Progenitor cell of endocrine pancreas (in vitro differentiated cells): ENCODE data around the gene TSC22D2. TPM values are rescaled to one million over a fixed set of nuclear protein-coding genes. Genes with fewer than 3 reads are reported as not detected.

Experiments used
- DNase-seq: peaks from one replicate; pipeline ENCODE4 v3.0.0; 2021; ENCODE audit warnings: low spot score; ENCODE audit not compliant: unreplicated experiment
- H3K27ac Mint-ChIP-seq: 2 replicates; pipeline ENCODE4 v1.8.0; 2021; ENCODE audit warnings: mild to moderate bottlenecking, moderate library complexity, mixed read lengths
- H3K27me3 Mint-ChIP-seq: 2 replicates; pipeline ENCODE4 v1.8.0; 2021; ENCODE audit warnings: mixed read lengths
- H3K36me3 Mint-ChIP-seq: 2 replicates; pipeline ENCODE4 v1.8.0; 2022; ENCODE audit warnings: mixed read lengths; ENCODE audit not compliant: insufficient read depth
- H3K4me1 Mint-ChIP-seq: 2 replicates; pipeline ENCODE4 v1.8.0; 2021; ENCODE audit warnings: low read depth, mixed read lengths
- H3K4me3 Mint-ChIP-seq: 2 replicates; pipeline ENCODE4 v1.8.0; 2021; ENCODE audit warnings: low read depth, mild to moderate bottlenecking, moderate library complexity, mixed read lengths
- H3K9me3 Mint-ChIP-seq: 2 replicates; pipeline ENCODE4 v1.8.0; 2021; ENCODE audit warnings: low read depth, mixed read lengths
- CTCF ChIP-seq: fragments of 200-600 bp; sonication (generic); IDR thresholded peaks from one replicate; pipeline ENCODE4 v1.5.0; 2021; ENCODE audit warnings: antibody characterized with exemption, mild to moderate bottlenecking; ENCODE audit not compliant: unreplicated experiment
- total RNA-seq: library from RNA; stranded (reverse); gene quantifications from 2 replicates; pipeline ENCODE4 v1.2.1, GENCODE V29; 2021

The TSC22D2 gene
- total RNA-seq, 1 donor from 2014 or later: 31.9 TPM

GRCh38 chr3:150421256-150421655, 13.2 kb downstream of the TSC22D2 start:
- H3K4me1 Mint-ChIP-seq: peaks cover 27% of the 10 kb centered on the region
- no peak for TF ChIP-seq CTCF
- H3K9me3 Mint-ChIP-seq: no peaks in the 10 kb centered on the region

GRCh38 chr3:150421799-150422548, 13.9 kb downstream of the TSC22D2 start:
- H3K27me3 Mint-ChIP-seq: no peaks in the 10 kb centered on the region
- peak overlapping the region; percentile 75 for H3K27ac Mint-ChIP-seq
- no peaks in the 10 kb centered on the region for H3K9me3 Mint-ChIP-seq
- H3K4me3 Mint-ChIP-seq: no peak overlapping the region
- no peak for TF ChIP-seq CTCF
- H3K4me1 Mint-ChIP-seq: peaks cover 30% of the 10 kb centered on the region
- DNase-seq: no peak
- no peaks in the 10 kb centered on the region for H3K36me3 Mint-ChIP-seq

More at GRCh38 chr3:150421256-150421655, 13.2 kb downstream of the TSC22D2 start:
- no peak for DNase-seq
- H3K4me3 Mint-ChIP-seq: no peak overlapping the region
- no peak overlapping the region for H3K27ac Mint-ChIP-seq
- H3K36me3 Mint-ChIP-seq: no peaks in the 10 kb centered on the region
- no peaks in the 10 kb centered on the region for H3K27me3 Mint-ChIP-seq

GRCh38 chr3:150422907-150423306, 14.8 kb downstream of the TSC22D2 start:
- peaks cover 24% of the 10 kb centered on the region for H3K4me1 Mint-ChIP-seq
- TF ChIP-seq CTCF: no peak
- H3K9me3 Mint-ChIP-seq: no peaks in the 10 kb centered on the region
- no peak overlapping the region for H3K27ac Mint-ChIP-seq
- H3K27me3 Mint-ChIP-seq: no peaks in the 10 kb centered on the region
- H3K4me3 Mint-ChIP-seq: no peak overlapping the region
- H3K36me3 Mint-ChIP-seq: no peaks in the 10 kb centered on the region
- DNase-seq: no peak

GRCh38 chr3:150423761-150424160, 15.7 kb downstream of the TSC22D2 start:
- no peak for TF ChIP-seq CTCF
- H3K27ac Mint-ChIP-seq: no peak overlapping the region
- no peak for DNase-seq
- H3K9me3 Mint-ChIP-seq: no peaks in the 10 kb centered on the region
- H3K4me3 Mint-ChIP-seq: no peak overlapping the region
- H3K4me1 Mint-ChIP-seq: peaks cover 25% of the 10 kb centered on the region
- no peaks in the 10 kb centered on the region for H3K36me3 Mint-ChIP-seq
- no peaks in the 10 kb centered on the region for H3K27me3 Mint-ChIP-seq

- peaks cover 21% of the 10 kb centered on the region for H3K4me1 Mint-ChIP-seq
- no peaks in the 10 kb centered on the region for H3K36me3 Mint-ChIP-seq
These were observed 18.2 kb downstream of the TSC22D2 start for GRCh38 chr3:150426292-150426691.

More at GRCh38 chr3:150426292-150426691, 18.2 kb downstream of the TSC22D2 start:
- no peak for DNase-seq
- H3K9me3 Mint-ChIP-seq: no peaks in the 10 kb centered on the region
- H3K27me3 Mint-ChIP-seq: no peaks in the 10 kb centered on the region
- no peak for TF ChIP-seq CTCF
- H3K27ac Mint-ChIP-seq: no peak overlapping the region
- no peak overlapping the region for H3K4me3 Mint-ChIP-seq
